SK-N-SH (cell line): Measurements from ENCODE around the gene FOXF2. TPM values are rescaled to one million over a fixed set of nuclear protein-coding genes. Genes with fewer than 3 reads are reported as not detected.
A peak's percentile ranks its signal among the peaks of the same experiment; 100 is the strongest.

ENCODE experiments used
- CTCF ChIA-PET: fragments of 300-600, 350-600 bp; formaldehyde crosslinking; extraction: SDS; loops from one replicate; lab custom pipeline; 2021; lab: Yijun Ruan, JAX
- POLR2A ChIA-PET: fragments of 350-600 bp; sonication (Branson Sonifier 250); formaldehyde crosslinking; extraction: SDS; loops from one replicate; lab custom pipeline; 2020; ENCODE audit warnings: antibody characterized with exemption, inconsistent platforms; lab: Yijun Ruan, JAX
- DNase-seq: peaks from one replicate; pipeline ENCODE4 v3.0.0; 2012
- H2AFZ ChIP-seq: fragments of 200-600 bp; sonication (generic); 2 replicates; pipeline ENCODE4 v1.8.1; 2016; ENCODE audit warnings: antibody characterized with exemption, mild to moderate bottlenecking, low read depth
- H3F3A ChIP-seq: fragments of 200-600 bp; sonication (generic); replicated peaks from 2 replicates; pipeline ENCODE3; 2016; ENCODE audit warnings: antibody characterized with exemption, mild to moderate bottlenecking; ENCODE audit not compliant: insufficient read depth
- H3K27ac ChIP-seq, 2 experiments: fragments of 200-500 bp in 1 of 2; fragments of 200-600 bp in 1 of 2; sonication (Bioruptor generic) in 1 of 2; sonication (generic), shearing (Covaris generic) in 1 of 2; 2 replicates each; pipeline versions ENCODE4 v1.5.1 to v1.6.1; 2014 to 2016; ENCODE audit warnings: low read depth in 2 of 2, inconsistent platforms in 1 of 2, low read length in 1 of 2, mild to moderate bottlenecking in 1 of 2, mixed read lengths in 1 of 2
- H3K27me3 ChIP-seq: fragments of 200-600 bp; sonication (generic), shearing (Covaris generic); 2 replicates; pipeline ENCODE4 v1.6.1; 2016; ENCODE audit warnings: mixed run types; ENCODE audit not compliant: insufficient read depth
- H3K36me3 ChIP-seq, 2 experiments: fragments of 200-500 bp in 1 of 2; fragments of 200-600 bp in 1 of 2; sonication (Bioruptor generic) in 1 of 2; sonication (generic) in 1 of 2; replicated peaks in 1 of 2; 2 replicates each; pipeline versions ENCODE3 to v1.5.1; 2014 to 2016; ENCODE audit warnings: low read length in 1 of 2, mild to moderate bottlenecking in 1 of 2; ENCODE audit not compliant: insufficient read depth in 2 of 2, control insufficient read depth in 1 of 2
- H3K4me1 ChIP-seq, 2 experiments: fragments of 200-500 bp in 1 of 2; fragments of 200-600 bp in 1 of 2; sonication (Bioruptor generic) in 1 of 2; sonication (generic), shearing (Covaris generic) in 1 of 2; 2 replicates each; pipeline versions ENCODE4 v1.5.1 to v1.6.1; 2014 to 2016; ENCODE audit warnings: low read depth in 1 of 2, low read length in 1 of 2, mixed run types in 1 of 2; ENCODE audit not compliant: insufficient read depth in 2 of 2, control insufficient read depth in 1 of 2
- H3K4me2 ChIP-seq: fragments of 200-600 bp; sonication (generic), shearing (Covaris generic); 2 replicates; pipeline ENCODE4 v1.6.1; 2017; ENCODE audit warnings: mixed run types
- H3K4me3 ChIP-seq, 2 experiments: fragments of 200-500 bp in 1 of 2; fragments of 200-600 bp in 1 of 2; sonication (Bioruptor generic) in 1 of 2; sonication (generic), shearing (Covaris generic) in 1 of 2; 2 replicates each; pipeline versions ENCODE4 v1.5.1 to v1.8.1; 2014 to 2016; ENCODE audit warnings: low read depth in 2 of 2, inconsistent platforms in 1 of 2, low read length in 1 of 2, mild to moderate bottlenecking in 1 of 2, mixed read lengths in 1 of 2, moderate library complexity in 1 of 2
- H3K79me2 ChIP-seq: fragments of 200-600 bp; sonication (generic); 2 replicates; pipeline ENCODE4 v1.8.1; 2017; ENCODE audit warnings: mild to moderate bottlenecking; ENCODE audit not compliant: insufficient read depth
- H3K9ac ChIP-seq: fragments of 200-600 bp; sonication (generic); 2 replicates; pipeline ENCODE4 v1.6.1; 2017; ENCODE audit warnings: mixed run types
- H3K9me2 ChIP-seq: fragments of 200-600 bp; sonication (generic); 2 replicates; pipeline ENCODE4 v1.6.1; 2017; ENCODE audit warnings: mixed run types
- H3K9me3 ChIP-seq: fragments of 200-600 bp; sonication (generic); 2 replicates; pipeline ENCODE4 v1.6.1; 2017; ENCODE audit warnings: mixed run types, mild to moderate bottlenecking, moderate library complexity
- H4K20me1 ChIP-seq: fragments of 200-600 bp; sonication (generic); 2 replicates; pipeline ENCODE4 v1.6.1; 2017; ENCODE audit warnings: mild to moderate bottlenecking, mixed run types; ENCODE audit not compliant: insufficient read depth
- CHD2 ChIP-seq: fragments of 150-350 bp; IDR thresholded peaks from 2 replicates; pipeline ENCODE4 v1.6.1; 2018; ENCODE audit warnings: low read length; ENCODE audit not compliant: partially characterized antibody
- EP300 ChIP-seq, 2 experiments: IDR thresholded peaks; 2 replicates each; pipeline versions ENCODE4 v1.4.0 to v1.6.1; 2012; ENCODE audit warnings: borderline replicate concordance in 1 of 2, low read depth in 1 of 2, low read length in 1 of 2
- EZH2phosphoT487 ChIP-seq: fragments of 200-600 bp; sonication (generic); IDR thresholded peaks from 2 replicates; pipeline ENCODE4 v1.6.1; 2017; ENCODE audit warnings: low read depth, mixed run types, mild to moderate bottlenecking, antibody characterized with exemption, moderate library complexity, borderline replicate concordance
- FOXM1 ChIP-seq: IDR thresholded peaks from 2 replicates; pipeline ENCODE4 v1.4.0; 2012; ENCODE audit warnings: low read depth, mild to moderate bottlenecking
- IRF3 ChIP-seq: fragments of 150-350 bp; IDR thresholded peaks from 2 replicates; pipeline ENCODE4 v1.6.1; 2016; ENCODE audit warnings: mild to moderate bottlenecking, low read depth, low read length
- MAX ChIP-seq: IDR thresholded peaks from 2 replicates; pipeline ENCODE4 v1.4.0; 2012; ENCODE audit warnings: low read depth
- MXI1 ChIP-seq: IDR thresholded peaks from 2 replicates; pipeline ENCODE4 v1.6.1; 2012; ENCODE audit warnings: mild to moderate bottlenecking, low read depth, low read length, improper control_type of control experiment
- NFIC ChIP-seq: IDR thresholded peaks from 2 replicates; pipeline ENCODE4 v1.4.0; 2012; ENCODE audit warnings: borderline replicate concordance
- NRF1 ChIP-seq: IDR thresholded peaks from 2 replicates; pipeline ENCODE4 v1.6.1; 2012; ENCODE audit warnings: low read depth, mild to moderate bottlenecking, low read length
- POLR2AphosphoS5 ChIP-seq: IDR thresholded peaks from 2 replicates; pipeline ENCODE4 v1.6.1; 2012; ENCODE audit warnings: low read depth, low read length
- RAD21 ChIP-seq: IDR thresholded peaks from 2 replicates; pipeline ENCODE4 v1.6.1; 2012; ENCODE audit warnings: mild to moderate bottlenecking, low read length
- REST ChIP-seq: IDR thresholded peaks from 2 replicates; pipeline ENCODE4 v1.6.1; 2012; ENCODE audit warnings: mild to moderate bottlenecking, low read depth, low read length, moderate library complexity
- RXRA ChIP-seq: IDR thresholded peaks from 2 replicates; pipeline ENCODE4 v1.4.0; 2012; ENCODE audit warnings: low read depth, mild to moderate bottlenecking, borderline replicate concordance
- TAF1 ChIP-seq: IDR thresholded peaks from 2 replicates; pipeline ENCODE4 v1.6.1; 2012; ENCODE audit warnings: low read depth, mild to moderate bottlenecking, low read length, moderate library complexity, borderline replicate concordance
- TCF12 ChIP-seq: IDR thresholded peaks from 2 replicates; pipeline ENCODE4 v1.4.0; 2012
- TEAD4 ChIP-seq: IDR thresholded peaks from 2 replicates; pipeline ENCODE4 v1.4.0; 2012; ENCODE audit warnings: mild to moderate bottlenecking, borderline replicate concordance; ENCODE audit not compliant: insufficient read depth
- YY1 ChIP-seq: IDR thresholded peaks from 2 replicates; pipeline ENCODE4 v1.4.0; 2012; ENCODE audit warnings: low read depth, mild to moderate bottlenecking
- WGBS: methylation state at CpG from one replicate; pipeline ENCODE4 v1.1.6; 2017; ENCODE audit warnings: low lambda C conversion rate; 5-methylcytosine and 5-hydroxymethylcytosine counted together
- polyA plus RNA-seq, 3 experiments: library from polyadenylated mRNA; depleted of rRNA; stranded (reverse); fragments of >200 nt; gene quantifications; 2 replicates each; pipeline ENCODE4 v1.2.3, GENCODE V29; 2012
- TF ChIP-seq, protein P1 (sequence below): IDR thresholded peaks from 2 replicates; pipeline ENCODE4 v1.4.0; 2012; ENCODE audit warnings: low read depth, borderline replicate concordance
- TF ChIP-seq, protein P2 (sequence below): IDR thresholded peaks from 2 replicates; pipeline ENCODE4 v1.4.0; 2012; ENCODE audit warnings: low read depth, borderline replicate concordance
- TF ChIP-seq, protein P3 (sequence below): fragments of 200-600 bp; sonication (generic); IDR thresholded peaks from 2 replicates; pipeline ENCODE4 v1.6.1; 2017; ENCODE audit warnings: antibody characterized with exemption, mild to moderate bottlenecking, moderate library complexity

The FOXF2 gene
- polyA plus RNA-seq, 1 of the 3 experiments (the other 2 are of a cell fraction), result not detected

GRCh38 chr6:1382331-1382882, 7.0 kb upstream of the FOXF2 start:
- POLR2A ChIA-PET, result no interaction called here
- DNase-seq, result no peak
- H3K9me3 ChIP-seq, result no peaks in the 10 kb centered on the region
- H4K20me1 ChIP-seq, result no peaks in the 10 kb centered on the region
- H3F3A ChIP-seq, result no peaks in the 10 kb centered on the region
- H3K27me3 ChIP-seq, result peaks cover 98% of the 10 kb centered on the region
- 20% methylated on average over 19 of the region's 35 CpGs for WGBS
- peak overlapping the region; percentile 52; the same call in 1 of the 2 replicates for H3K4me2 ChIP-seq
- H3K9me2 ChIP-seq, result no peaks in the 10 kb centered on the region
- no peaks in the 10 kb centered on the region for H3K4me1 ChIP-seq
- no peak overlapping the region for H3K27ac ChIP-seq
- no peak overlapping the region for H3K9ac ChIP-seq
- no peaks in the 10 kb centered on the region for H3K79me2 ChIP-seq
- CTCF ChIA-PET, result interaction anchor here (0.9 to 5.8 kb wide), 5 partner anchors 14 to 789 kb away, joined by 3 to 42 read pairs (median 5); no protein-coding TSS in a partner anchor
- no peak overlapping the region for H2AFZ ChIP-seq
- no peaks in the 10 kb centered on the region for H3K36me3 ChIP-seq
- 0 out of 4 replicates have a peak overlapping the region, but pooled peaks of 1 of the 2 experiments have one; percentile 29 for H3K4me3 ChIP-seq
- TF ChIP-seq RXRA, result no peak
- no peak for TF ChIP-seq EP300 (IDR thresholded peaks at IDR 0.05; ENCODE audit: borderline replicate concordance in 1 of 2, low read depth in 1 of 2, low read length in 1 of 2)
- TF ChIP-seq, protein P1, sequence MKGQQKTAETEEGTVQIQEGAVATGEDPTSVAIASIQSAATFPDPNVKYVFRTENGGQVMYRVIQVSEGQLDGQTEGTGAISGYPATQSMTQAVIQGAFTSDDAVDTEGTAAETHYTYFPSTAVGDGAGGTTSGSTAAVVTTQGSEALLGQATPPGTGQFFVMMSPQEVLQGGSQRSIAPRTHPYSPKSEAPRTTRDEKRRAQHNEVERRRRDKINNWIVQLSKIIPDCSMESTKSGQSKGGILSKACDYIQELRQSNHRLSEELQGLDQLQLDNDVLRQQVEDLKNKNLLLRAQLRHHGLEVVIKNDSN, result no peak
- TF ChIP-seq TEAD4, result no peak
- TF ChIP-seq, protein P2, sequence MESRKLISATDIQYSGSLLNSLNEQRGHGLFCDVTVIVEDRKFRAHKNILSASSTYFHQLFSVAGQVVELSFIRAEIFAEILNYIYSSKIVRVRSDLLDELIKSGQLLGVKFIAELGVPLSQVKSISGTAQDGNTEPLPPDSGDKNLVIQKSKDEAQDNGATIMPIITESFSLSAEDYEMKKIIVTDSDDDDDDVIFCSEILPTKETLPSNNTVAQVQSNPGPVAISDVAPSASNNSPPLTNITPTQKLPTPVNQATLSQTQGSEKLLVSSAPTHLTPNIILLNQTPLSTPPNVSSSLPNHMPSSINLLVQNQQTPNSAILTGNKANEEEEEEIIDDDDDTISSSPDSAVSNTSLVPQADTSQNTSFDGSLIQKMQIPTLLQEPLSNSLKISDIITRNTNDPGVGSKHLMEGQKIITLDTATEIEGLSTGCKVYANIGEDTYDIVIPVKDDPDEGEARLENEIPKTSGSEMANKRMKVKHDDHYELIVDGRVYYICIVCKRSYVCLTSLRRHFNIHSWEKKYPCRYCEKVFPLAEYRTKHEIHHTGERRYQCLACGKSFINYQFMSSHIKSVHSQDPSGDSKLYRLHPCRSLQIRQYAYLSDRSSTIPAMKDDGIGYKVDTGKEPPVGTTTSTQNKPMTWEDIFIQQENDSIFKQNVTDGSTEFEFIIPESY, result no peak
- TF ChIP-seq EZH2phosphoT487, result no peak
- TF ChIP-seq IRF3, result no peak
- no peak for TF ChIP-seq CHD2
- TF ChIP-seq TCF12, result no peak
- no peak for TF ChIP-seq RAD21
- no peak for TF ChIP-seq MAX
- no peak for TF ChIP-seq REST
- TF ChIP-seq, protein P3, sequence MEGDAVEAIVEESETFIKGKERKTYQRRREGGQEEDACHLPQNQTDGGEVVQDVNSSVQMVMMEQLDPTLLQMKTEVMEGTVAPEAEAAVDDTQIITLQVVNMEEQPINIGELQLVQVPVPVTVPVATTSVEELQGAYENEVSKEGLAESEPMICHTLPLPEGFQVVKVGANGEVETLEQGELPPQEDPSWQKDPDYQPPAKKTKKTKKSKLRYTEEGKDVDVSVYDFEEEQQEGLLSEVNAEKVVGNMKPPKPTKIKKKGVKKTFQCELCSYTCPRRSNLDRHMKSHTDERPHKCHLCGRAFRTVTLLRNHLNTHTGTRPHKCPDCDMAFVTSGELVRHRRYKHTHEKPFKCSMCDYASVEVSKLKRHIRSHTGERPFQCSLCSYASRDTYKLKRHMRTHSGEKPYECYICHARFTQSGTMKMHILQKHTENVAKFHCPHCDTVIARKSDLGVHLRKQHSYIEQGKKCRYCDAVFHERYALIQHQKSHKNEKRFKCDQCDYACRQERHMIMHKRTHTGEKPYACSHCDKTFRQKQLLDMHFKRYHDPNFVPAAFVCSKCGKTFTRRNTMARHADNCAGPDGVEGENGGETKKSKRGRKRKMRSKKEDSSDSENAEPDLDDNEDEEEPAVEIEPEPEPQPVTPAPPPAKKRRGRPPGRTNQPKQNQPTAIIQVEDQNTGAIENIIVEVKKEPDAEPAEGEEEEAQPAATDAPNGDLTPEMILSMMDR, result no peak
- TF ChIP-seq TAF1, result no peak
- no peak for TF ChIP-seq NFIC
- no peak for TF ChIP-seq POLR2AphosphoS5
- TF ChIP-seq YY1, result no peak
- TF ChIP-seq FOXM1, result no peak
- TF ChIP-seq MXI1, result no peak
- no peak for TF ChIP-seq NRF1
